ENCODE measurements around the gene HEPN1.
A peak's percentile ranks its signal among the peaks of the same experiment; 100 is the strongest.
"Not testable (repeated sequence)": the region's sequence is repeated elsewhere in the genome, so short reads cannot be mapped to it uniquely, and the experiment has no call there.

The HEPN1 gene

DNA sequence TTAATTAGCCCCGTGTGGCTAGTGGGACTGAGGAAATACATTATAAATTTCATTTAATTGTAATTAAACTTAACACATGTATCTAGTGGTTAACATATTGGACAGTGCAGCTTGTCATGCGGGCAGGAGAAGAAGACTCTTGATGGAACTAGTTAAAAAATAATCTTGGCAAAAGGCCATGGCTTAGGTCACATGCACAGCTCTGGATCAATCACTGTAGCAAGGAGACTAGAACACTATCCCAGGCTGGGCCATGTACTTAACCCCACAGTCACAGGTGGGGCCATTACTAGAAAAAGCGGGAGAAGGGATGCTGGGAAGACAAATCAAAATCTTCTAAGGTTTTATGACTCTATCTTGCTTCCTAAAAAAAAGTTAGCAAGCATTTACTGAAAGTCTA, 25.5 kb downstream of the HEPN1 start:
- DNase-seq = no peak

DNA sequence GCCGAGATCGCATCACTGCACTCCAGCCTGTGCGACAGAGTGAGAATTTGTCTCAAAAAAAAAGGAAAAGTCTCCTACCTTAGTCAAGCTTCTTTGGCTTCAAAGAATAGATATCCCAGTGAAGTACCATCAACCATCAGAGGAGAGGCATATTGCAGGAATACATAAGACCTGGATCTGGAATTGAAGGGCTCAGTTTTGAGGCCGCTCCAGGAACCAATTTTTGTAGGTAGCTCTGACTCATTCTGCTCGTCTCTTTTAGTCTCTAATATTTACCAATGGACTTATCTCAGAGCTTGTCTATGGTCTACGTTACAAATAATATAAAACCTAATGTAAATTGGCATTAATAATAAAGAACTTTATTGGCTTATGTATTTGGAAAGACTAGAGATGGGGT, 26.8 kb downstream of the HEPN1 start:
- no peak for DNase-seq

DNA sequence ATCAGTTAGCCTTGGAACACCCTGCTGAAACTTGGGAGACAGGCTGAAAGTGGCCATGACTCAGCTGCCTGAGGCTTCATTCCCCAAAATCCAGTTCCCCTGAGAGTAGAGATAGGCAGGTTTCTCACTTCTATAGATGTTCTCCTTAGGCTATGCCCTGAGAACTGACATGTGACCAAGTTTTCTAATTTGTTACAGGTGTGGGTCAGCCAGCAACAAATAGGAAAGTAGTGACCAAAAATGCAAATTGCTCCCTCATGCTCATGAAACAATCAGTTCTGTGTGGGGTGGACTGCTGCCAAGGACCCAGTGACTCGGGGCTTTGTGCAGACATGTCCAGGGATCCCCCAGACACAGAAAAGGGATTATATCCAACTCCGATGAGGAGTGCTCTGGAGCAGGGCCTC, 27.7 kb downstream of the HEPN1 start:
- no peak for DNase-seq

DNA sequence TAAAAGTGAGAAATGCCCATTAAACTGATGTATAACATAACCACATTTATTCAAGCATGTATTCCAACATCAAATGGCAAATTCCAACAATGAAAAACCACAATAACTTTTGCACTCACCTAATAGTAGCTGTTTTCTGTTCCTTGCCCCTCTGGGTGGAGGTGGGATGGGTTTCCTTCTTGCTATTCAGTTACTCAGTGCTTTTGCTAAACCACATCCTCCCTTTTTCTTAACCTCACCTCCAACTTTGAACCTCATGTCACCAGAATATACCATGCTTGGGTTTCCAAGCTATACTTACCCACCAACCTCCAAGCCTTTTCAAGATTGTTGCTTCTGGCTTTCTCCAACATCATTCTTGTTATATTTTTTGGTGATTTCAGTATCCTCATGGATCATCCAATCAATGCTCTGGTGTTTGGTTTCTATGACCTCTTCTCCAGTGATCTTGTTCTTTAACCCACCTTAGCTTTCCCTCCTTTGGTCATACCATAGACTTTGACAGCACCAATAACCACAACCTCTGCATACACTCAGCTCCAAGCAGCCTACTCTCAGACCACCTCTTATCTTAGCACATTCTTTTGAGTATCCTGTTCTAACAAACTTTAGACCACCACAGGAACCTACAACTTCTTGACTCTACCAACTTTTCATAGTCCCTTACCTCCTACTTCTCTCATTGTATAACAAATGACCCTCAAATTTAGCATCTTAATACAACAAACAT, 31.7 kb downstream of the HEPN1 start:
- DNase-seq = no peak

DNA sequence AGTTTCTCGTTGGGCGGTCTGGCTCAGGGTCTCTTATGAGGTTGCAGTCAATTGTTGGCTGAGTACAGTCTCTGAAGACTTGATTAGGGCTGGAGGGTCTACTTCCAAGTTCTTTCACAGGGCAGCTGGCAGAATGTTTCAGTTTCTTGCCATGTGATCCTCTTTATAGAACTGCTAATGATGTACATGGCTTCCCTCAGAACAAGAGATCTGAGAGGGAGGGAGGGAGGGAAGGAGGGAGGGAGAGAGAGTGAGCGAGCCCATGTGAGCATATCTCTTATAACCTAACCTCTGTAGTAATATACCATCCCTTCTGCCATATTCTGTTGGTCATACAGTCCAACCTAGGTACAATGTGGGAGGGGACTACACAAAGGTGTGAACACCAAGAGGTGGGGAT, 32.3 kb downstream of the HEPN1 start:
- no peak for DNase-seq

DNA sequence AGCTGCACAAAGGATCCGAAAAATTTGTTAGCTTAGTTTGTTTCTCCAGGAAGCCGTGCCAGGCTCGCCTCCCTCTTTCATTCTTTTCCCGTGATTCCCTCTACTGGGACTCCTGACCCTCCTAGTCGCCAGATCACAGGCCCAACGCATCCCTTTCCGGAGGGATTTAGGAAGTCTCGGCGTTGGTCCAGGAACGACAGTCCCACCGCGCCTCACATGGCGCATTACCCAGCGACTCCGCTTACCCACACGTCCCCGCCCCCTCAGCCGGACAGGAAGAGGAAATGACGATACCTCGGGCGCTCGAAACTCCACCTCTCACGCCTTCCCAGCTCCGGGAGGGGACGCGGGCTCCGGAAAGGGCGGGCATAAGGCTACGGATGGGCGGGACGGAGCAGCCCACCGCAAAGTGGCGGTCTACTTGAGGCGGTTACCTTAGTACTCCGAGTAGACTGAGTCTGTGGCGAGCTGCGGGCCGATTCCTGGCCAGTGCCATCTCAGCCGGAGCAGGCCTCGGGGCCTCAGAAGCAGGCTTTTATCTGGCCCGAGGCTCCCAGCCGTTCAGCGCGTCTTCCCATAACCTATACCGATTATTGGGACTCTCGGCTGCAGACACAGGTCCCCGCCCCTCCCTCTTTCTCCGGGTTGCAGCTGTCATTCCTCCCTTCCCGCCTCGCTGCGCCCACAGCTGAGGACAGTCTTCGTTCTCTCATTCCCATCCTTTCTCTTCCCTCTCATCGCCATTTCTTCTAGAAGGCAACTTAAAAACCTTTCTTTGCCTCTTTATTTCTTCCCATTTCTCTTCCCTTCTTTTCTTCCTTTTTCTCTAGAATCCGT, 34.9 kb downstream of the HEPN1 start, which contains the start of gene CCDC15:
TSS of gene CCDC15 (plus strand) at position 450 of the 837 bp plus-strand sequence. CDS start 531 bp downstream, outside the sequence.
- DNase-seq = peak; percentile 89 to 94

DNA sequence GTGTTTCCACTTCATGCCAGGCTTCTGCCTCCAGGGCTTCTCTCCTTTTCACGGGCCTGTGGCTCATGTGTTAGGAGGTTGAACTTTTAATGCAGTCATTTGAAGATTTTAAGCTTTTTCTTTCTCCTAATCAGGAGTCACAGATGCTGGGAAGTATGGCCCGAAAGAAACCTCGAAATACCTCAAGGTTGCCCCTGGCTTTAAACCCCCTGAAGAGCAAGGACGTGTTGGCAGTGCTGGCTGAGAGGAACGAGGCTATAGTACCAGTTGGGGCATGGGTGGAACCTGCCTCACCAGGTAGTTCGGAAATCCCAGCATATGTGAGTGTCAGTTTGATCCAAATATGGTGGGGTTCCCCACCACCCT, 35.5 kb downstream of the HEPN1 start:
- DNase-seq = no peak

DNA sequence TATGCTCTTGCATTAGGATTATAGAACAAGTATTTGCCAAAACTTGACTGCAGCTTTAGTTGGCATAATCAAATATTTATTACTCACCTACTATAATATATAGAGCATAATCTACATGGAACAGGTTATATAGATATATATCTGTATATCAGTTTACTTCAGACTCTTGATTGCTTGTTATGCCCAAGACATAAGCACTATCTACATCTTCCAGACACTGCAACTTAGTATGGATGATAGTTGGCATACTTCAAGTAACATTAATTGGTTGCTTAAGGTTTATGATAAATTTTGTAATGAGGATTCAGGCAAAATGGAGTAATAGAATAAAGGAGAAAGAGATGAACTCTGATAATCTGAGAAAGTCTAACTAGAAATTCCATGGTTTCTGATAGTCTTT, 36.0 kb downstream of the HEPN1 start:
- DNase-seq = no peak

DNA sequence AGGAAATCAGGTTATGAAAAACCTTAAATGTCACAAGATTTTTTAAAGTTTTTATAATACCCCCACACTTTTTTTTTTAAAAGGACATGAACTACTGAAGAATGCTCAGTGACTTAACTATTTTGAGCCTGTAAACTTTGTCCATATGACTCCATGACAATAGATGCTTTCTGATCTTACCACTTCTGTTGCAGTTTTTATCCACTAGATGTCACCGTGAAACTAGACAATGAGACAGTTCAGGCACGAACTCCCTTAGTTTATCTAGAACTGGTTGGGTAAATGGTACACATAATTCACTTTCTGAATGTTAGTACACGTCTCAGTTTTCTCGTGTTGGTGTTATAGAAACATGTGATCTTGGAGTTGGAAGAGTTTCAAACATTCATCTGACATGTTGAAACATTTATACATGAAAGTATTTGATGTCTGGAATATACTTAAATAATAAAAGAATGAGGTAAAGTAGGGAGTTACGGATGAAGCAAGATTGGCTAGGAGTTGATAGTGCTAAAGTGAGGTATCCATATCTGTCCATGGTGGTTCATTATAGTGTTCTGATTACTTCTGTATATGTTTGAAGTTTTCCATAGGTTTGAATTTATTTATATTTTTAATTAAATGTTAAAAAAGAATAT, 43.0 kb downstream of the HEPN1 start:
- no peak for DNase-seq

DNA sequence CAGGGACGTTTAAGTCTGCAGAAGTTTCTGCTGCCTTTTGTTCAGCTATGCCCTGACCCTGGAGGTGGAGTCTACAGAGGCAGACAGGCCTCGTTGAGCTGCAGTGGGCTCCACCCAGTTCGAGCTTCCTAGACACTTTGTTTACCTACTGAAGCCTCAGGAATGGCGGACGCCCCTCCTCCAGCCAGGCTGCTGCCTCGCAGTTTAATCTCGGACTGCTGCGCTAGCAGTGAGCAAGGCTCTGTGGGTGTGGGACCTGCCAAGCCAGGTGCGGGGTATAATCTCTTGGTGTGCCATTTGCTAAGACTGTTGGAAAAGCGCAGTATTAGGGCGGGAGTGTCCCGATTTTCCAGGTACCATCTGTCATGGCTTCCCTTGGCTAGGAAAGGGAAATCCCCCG, 49.1 kb downstream of the HEPN1 start:
- DNase-seq = not testable (repeated sequence)
